Peyer's patch (tissue), 4 donors: Measurements from ENCODE around the gene BCLAF1. TPM values are rescaled to one million over a fixed set of nuclear protein-coding genes. Genes with fewer than 3 reads are reported as not detected.

Experiments used
- DNase-seq, 3 donors: peaks; one replicate each; pipeline ENCODE4 v3.0.0-alpha.2; 2017 to 2019
- H3K27ac ChIP-seq, 4 donors: fragments of 200-600 bp; sonication (generic); one replicate each; pipeline ENCODE4 v1.5.1; 2016 to 2019
- H3K27me3 ChIP-seq, 2 donors: fragments of 200-600 bp; sonication (generic); one replicate each; pipeline ENCODE4 v1.5.1; 2019
- H3K36me3 ChIP-seq, 3 donors: fragments of 200-600 bp; sonication (generic); one replicate each; pipeline ENCODE4 v1.5.1; 2016 to 2019
- H3K4me1 ChIP-seq, 4 donors: fragments of 200-600 bp; sonication (generic); one replicate each; pipeline ENCODE4 v1.5.1; 2016 to 2019
- H3K4me3 ChIP-seq, 4 donors: fragments of 200-600 bp; sonication (generic); 1 replicate in 3 of 4; 2 replicates in 1 of 4; pipeline ENCODE4 v1.5.1; 2016 to 2019; ENCODE audit warnings: mild to moderate bottlenecking in 1 of 4
- H3K9me3 ChIP-seq, 4 donors: fragments of 200-600 bp; sonication (generic); one replicate each; pipeline ENCODE4 v1.5.1; 2016 to 2019; ENCODE audit warnings: mild to moderate bottlenecking in 1 of 4
- CTCF ChIP-seq, 6 experiments: fragments of 450-650 bp in 4 of 6; fragments of 200-600 bp in 2 of 6; sonication (generic) in 1 of 6; IDR thresholded peaks; one replicate each; pipeline ENCODE4 v1.5.1; 2017 to 2019; ENCODE audit warnings: antibody characterized with exemption in 6 of 6, mild to moderate bottlenecking in 3 of 6, moderate library complexity in 1 of 6
- POLR2A ChIP-seq, 2 donors: fragments of 450-650 bp; IDR thresholded peaks; one replicate each; pipeline ENCODE4 v1.5.1; 2017; ENCODE audit warnings: antibody characterized with exemption in 2 of 2, mild to moderate bottlenecking in 2 of 2, moderate library complexity in 2 of 2
- total RNA-seq, 4 donors: library from RNA; depleted of rRNA; stranded (reverse); fragments of >200 nt; gene quantifications; one replicate each; pipeline ENCODE4 v1.1.0, GENCODE V29; 2016

The BCLAF1 gene
- total RNA-seq, 4 donors from 2014 or later: 110 to 639 (median 135) TPM

GRCh38 chr6:136282906-136283305 lies 6.7 kb downstream of the BCLAF1 start:
- Histone ChIP-seq H3K27me3 (no peaks in the 10 kb centered on the region), H3K9me3 (no peaks in the 10 kb centered on the region), H3K4me1 (peaks cover 0 to 64% (median 15%) of the 10 kb centered on the region in 4 donors), H3K36me3 (peaks cover 0 to 19% (median 0%) of the 10 kb centered on the region in 3 donors), H3K27ac (no peak overlapping the region), H3K4me3 (no peak overlapping the region)
- DNase-seq: no peak
- TF ChIP-seq POLR2A (IDR thresholded peaks at IDR 0.05) (no peak), CTCF (IDR thresholded peaks at IDR 0.05) (no peak)

GRCh38 chr6:136280032-136280609 lies 9.5 kb downstream of the BCLAF1 start:
- no peak for TF ChIP-seq POLR2A (IDR thresholded peaks at IDR 0.05)
- no peak for TF ChIP-seq CTCF (IDR thresholded peaks at IDR 0.05)
- Histone ChIP-seq H3K27me3 (no peaks in the 10 kb centered on the region), H3K27ac (no peak overlapping the region), H3K36me3 (peaks cover 0 to 39% (median 0%) of the 10 kb centered on the region in 3 donors), H3K4me1 (peaks cover 0 to 39% (median 5%) of the 10 kb centered on the region in 4 donors), H3K9me3 (no peaks in the 10 kb centered on the region), H3K4me3 (no peak overlapping the region)
- DNase-seq: no peak

GRCh38 chr6:136274062-136274461 lies 15.6 kb downstream of the BCLAF1 start:
- no peaks in the 10 kb centered on the region for H3K4me1 ChIP-seq
- no peaks in the 10 kb centered on the region for H3K27me3 ChIP-seq
- TF ChIP-seq CTCF (IDR thresholded peaks at IDR 0.05): no peak
- TF ChIP-seq POLR2A (IDR thresholded peaks at IDR 0.05): no peak
- no peaks in the 10 kb centered on the region for H3K9me3 ChIP-seq
- no peak overlapping the region for H3K4me3 ChIP-seq
- DNase-seq: no peak
- H3K36me3 ChIP-seq: peaks cover 0 to 78% (median 0%) of the 10 kb centered on the region in 3 donors
- no peak overlapping the region for H3K27ac ChIP-seq

GRCh38 chr6:136265101-136265500 lies 24.5 kb downstream of the BCLAF1 start:
- Histone ChIP-seq H3K4me3 (no peak overlapping the region), H3K27me3 (no peaks in the 10 kb centered on the region), H3K36me3 (peaks cover 0 to 99% (median 0%) of the 10 kb centered on the region in 3 donors), H3K9me3 (no peaks in the 10 kb centered on the region), H3K27ac (no peak overlapping the region), H3K4me1 (no peaks in the 10 kb centered on the region)
- DNase-seq: no peak
- no peak for TF ChIP-seq CTCF (IDR thresholded peaks at IDR 0.05)
- no peak for TF ChIP-seq POLR2A (IDR thresholded peaks at IDR 0.05)

GRCh38 chr6:136262940-136263339 lies 26.7 kb downstream of the BCLAF1 start:
- no peak overlapping the region for H3K4me3 ChIP-seq
- peaks cover 0 to 99% (median 0%) of the 10 kb centered on the region in 3 donors for H3K36me3 ChIP-seq
- H3K27ac ChIP-seq: no peak overlapping the region
- no peaks in the 10 kb centered on the region for H3K27me3 ChIP-seq
- DNase-seq: no peak
- no peaks in the 10 kb centered on the region for H3K9me3 ChIP-seq
- H3K4me1 ChIP-seq: no peaks in the 10 kb centered on the region
- TF ChIP-seq CTCF (IDR thresholded peaks at IDR 0.05): no peak
- TF ChIP-seq POLR2A (IDR thresholded peaks at IDR 0.05): no peak
